NB4 (cell line): Measurements from ENCODE around the gene GREM1.

ENCODE experiments used
- DNase-seq: peaks from one replicate; pipeline ENCODE4 v3.0.0; 2010; ENCODE audit warnings: low read depth
- H3K4me3 ChIP-seq: one replicate; pipeline ENCODE4 v1.5.1; 2011; ENCODE audit warnings: mild to moderate bottlenecking, low read depth, low read length, moderate library complexity
- CTCF ChIP-seq: IDR thresholded peaks from one replicate; pipeline ENCODE4 v1.5.1; 2012; ENCODE audit warnings: low read depth, low read length
- MAX ChIP-seq: IDR thresholded peaks from 2 replicates; pipeline ENCODE4 v1.6.1; 2011; ENCODE audit warnings: low read depth, low read length
- MYC ChIP-seq: IDR thresholded peaks from 2 replicates; pipeline ENCODE4 v1.6.1; 2011; ENCODE audit warnings: low read depth, low read length
- POLR2A ChIP-seq: IDR thresholded peaks from 2 replicates; pipeline ENCODE4 v1.6.1; 2011; ENCODE audit warnings: mild to moderate bottlenecking; ENCODE audit not compliant: insufficient read length; ENCODE audit errors: extremely low read depth

The GREM1 gene

GRCh38 chr15:32700501-32701150, 17.2 kb upstream of the GREM1 start:
- TF ChIP-seq MYC, result no peak
- no peak for TF ChIP-seq POLR2A
- no peak for TF ChIP-seq MAX
- no peak for TF ChIP-seq CTCF
- no peak for DNase-seq
- H3K4me3 ChIP-seq, result no peak overlapping the region

- DNase-seq, result no peak
- no peak overlapping the region for H3K4me3 ChIP-seq
- TF ChIP-seq CTCF, result no peak
- no peak for TF ChIP-seq POLR2A
Observed at GRCh38 chr15:32701863-32702262, 15.9 kb upstream of the GREM1 start.

DNA sequence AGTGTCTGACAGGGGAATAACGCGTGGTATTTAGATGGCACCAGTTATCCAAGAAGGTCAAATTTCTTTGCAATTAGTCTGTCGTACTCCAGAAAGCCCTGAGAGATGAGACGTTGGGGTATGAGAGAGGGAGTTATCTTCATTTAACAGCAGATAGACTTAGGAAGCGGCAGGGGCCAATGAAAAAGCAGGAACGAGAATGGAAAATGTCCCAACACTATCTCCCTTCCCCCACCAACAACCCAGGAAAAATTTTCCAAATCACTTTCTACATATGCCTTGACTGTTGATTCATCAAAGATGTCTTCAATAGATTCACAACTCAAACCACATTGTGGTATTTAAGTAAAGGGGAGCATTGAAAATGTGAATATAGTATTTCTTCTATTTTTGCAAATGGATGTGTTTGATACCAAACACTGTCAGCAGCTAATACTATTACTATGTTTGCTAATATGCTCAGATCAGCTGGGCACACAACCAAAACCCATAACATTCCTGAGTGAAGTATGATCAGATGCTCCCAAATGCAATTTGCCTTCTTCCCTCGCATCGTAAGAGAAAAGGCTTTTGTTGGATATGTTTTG, 13.3 kb upstream of the GREM1 start:
- TF ChIP-seq CTCF (no peak), MAX (no peak), POLR2A (no peak), MYC (no peak)
- DNase-seq, result no peak
- H3K4me3 ChIP-seq, result no peak overlapping the region

- no peak for TF ChIP-seq POLR2A
- peak; percentile 75 for TF ChIP-seq MYC
- TF ChIP-seq CTCF, result no peak
- peak; percentile 77 for TF ChIP-seq MAX
- peak; percentile 31 for DNase-seq
- no peak overlapping the region for H3K4me3 ChIP-seq
Observed at GRCh38 chr15:32705446-32705845, 12.4 kb upstream of the GREM1 start.

- no peak for DNase-seq
- no peak overlapping the region for H3K4me3 ChIP-seq
- no peak for TF ChIP-seq MYC
- no peak for TF ChIP-seq CTCF
- no peak for TF ChIP-seq MAX
- TF ChIP-seq POLR2A, result no peak
Observed at GRCh38 chr15:32706704-32707103, 11.1 kb upstream of the GREM1 start.

DNA sequence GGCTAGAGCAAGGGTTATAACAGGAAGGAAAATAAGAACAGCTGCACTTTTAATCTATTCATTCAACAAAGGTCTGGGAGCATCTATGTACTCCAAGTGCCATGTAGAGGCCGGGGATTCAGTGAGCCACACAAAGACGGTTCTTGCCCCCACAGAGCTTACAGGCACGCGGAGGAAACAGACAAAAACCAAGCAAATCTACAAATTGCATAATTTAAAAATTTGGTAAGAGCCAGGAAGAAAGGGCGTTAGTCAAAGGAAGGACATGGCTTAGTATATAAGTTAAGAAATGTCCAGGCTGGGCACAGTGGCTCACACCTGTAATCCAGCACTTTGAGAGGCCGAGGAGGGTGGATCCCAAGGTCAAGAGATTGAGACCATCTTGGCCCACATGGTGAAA, 10.4 kb upstream of the GREM1 start:
- H3K4me3 ChIP-seq, result no peak overlapping the region
- no peak for TF ChIP-seq MYC
- no peak for TF ChIP-seq CTCF
- DNase-seq, result no peak
